ENCODE measurements around the gene HOXD4. TPM values are rescaled to one million over a fixed set of nuclear protein-coding genes. Genes with fewer than 3 reads are reported as not detected.

HOXD4 gene
- total and polyA plus RNA-seq, 9 donors = 6.2 to 16.5 (median 11.6) TPM

DNA sequence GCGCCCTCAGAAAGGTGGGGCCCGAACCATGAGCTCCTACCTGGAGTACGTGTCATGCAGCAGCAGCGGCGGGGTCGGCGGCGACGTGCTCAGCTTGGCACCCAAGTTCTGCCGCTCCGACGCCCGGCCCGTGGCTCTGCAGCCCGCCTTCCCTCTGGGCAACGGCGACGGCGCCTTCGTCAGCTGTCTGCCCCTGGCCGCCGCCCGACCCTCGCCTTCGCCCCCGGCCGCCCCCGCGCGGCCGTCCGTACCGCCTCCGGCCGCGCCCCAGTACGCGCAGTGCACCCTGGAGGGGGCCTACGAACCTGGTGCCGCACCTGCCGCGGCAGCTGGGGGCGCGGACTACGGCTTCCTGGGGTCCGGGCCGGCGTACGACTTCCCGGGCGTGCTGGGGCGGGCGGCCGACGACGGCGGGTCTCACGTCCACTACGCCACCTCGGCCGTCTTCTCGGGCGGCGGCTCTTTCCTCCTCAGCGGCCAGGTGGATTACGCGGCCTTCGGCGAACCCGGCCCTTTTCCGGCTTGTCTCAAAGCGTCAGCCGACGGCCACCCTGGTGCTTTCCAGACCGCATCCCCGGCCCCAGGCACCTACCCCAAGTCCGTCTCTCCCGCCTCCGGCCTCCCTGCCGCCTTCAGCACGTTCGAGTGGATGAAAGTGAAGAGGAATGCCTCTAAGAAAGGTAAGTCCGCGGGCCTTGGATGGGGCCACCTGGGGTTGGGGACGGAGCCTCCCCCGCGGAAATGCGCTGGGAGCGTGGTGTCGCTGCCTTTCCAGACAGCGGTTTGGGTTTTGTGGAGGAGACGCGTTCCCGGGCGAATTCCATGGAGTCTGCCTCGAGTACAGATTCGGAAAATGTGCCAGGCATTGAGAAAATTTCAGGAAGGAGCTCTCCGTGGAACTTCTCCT is 37.7 kb downstream of the HOXD4 start:
- peak in 3 of 5 donors; percentile 23 to 47 (median 31) for DNase-seq
- Histone ChIP-seq H3K4me3 (peak overlapping the region; percentile 71), H3K27me3 (no peaks in the 10 kb centered on the region), H3K9me3 (no peaks in the 10 kb centered on the region), H3K36me3 (no peaks in the 10 kb centered on the region), H3K27ac (no peak overlapping the region), H3K4me1 (ENCODE audit: insufficient read depth) (peaks cover 2% of the 10 kb centered on the region)
- intact Hi-C loops (cut with DNase I) = no loop called here
- 1% methylated on average over 78 to 98 of the region's 98 CpGs for WGBS, 3 donors
- no peak for TF ChIP-seq POLR2A (IDR thresholded peaks at IDR 0.05)
- no peak for TF ChIP-seq EP300 (IDR thresholded peaks at IDR 0.05)

DNA sequence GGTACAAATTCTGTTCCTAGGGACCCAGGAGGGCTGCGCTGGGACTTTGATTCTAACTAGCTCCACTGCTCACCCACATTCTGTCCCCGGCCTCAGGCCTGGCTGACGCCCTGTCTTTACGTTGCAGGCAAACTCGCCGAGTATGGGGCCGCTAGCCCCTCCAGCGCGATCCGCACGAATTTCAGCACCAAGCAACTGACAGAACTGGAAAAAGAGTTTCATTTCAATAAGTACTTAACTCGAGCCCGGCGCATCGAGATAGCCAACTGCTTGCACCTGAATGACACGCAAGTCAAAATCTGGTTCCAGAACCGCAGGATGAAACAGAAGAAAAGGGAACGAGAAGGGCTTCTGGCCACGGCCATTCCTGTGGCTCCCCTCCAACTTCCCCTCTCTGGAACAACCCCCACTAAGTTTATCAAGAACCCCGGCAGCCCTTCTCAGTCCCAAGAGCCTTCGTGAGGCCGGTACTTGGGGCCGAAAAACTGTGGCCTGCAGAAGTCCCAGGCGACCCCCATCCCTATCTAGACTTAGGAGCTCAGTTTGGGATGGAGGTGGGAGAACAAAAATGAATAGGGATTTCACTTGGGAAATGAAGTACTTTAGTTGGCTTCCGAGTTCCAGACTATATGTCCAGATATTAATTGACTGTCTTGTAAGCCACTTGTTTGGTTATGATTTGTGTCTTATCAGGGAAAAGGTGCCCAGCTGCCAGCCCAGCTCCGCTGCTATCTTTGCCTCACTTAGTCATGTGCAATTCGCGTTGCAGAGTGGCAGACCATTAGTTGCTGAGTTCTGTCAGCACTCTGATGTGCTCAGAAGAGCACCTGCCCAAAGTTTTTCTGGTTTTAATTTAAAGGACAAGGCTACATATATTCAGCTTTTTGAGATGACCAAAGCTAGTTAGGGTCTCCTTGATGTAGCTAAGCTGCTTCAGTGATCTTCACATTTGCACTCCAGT is 38.6 kb downstream of the HOXD4 start:
- Histone ChIP-seq H3K36me3 (no peaks in the 10 kb centered on the region), H3K27me3 (no peaks in the 10 kb centered on the region), H3K4me3 (peak overlapping the region; percentile 71), H3K9me3 (no peaks in the 10 kb centered on the region), H3K4me1 (ENCODE audit: insufficient read depth) (peaks cover 2% of the 10 kb centered on the region), H3K27ac (no peak overlapping the region)
- intact Hi-C loops (cut with DNase I) = no loop called here
- no peak for DNase-seq
- TF ChIP-seq EP300 (IDR thresholded peaks at IDR 0.05) = no peak
- TF ChIP-seq, protein P1, sequence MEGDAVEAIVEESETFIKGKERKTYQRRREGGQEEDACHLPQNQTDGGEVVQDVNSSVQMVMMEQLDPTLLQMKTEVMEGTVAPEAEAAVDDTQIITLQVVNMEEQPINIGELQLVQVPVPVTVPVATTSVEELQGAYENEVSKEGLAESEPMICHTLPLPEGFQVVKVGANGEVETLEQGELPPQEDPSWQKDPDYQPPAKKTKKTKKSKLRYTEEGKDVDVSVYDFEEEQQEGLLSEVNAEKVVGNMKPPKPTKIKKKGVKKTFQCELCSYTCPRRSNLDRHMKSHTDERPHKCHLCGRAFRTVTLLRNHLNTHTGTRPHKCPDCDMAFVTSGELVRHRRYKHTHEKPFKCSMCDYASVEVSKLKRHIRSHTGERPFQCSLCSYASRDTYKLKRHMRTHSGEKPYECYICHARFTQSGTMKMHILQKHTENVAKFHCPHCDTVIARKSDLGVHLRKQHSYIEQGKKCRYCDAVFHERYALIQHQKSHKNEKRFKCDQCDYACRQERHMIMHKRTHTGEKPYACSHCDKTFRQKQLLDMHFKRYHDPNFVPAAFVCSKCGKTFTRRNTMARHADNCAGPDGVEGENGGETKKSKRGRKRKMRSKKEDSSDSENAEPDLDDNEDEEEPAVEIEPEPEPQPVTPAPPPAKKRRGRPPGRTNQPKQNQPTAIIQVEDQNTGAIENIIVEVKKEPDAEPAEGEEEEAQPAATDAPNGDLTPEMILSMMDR (IDR thresholded peaks at IDR 0.05) = no peak
- no peak for TF ChIP-seq POLR2A (IDR thresholded peaks at IDR 0.05)
- WGBS, 3 donors = 36 to 41% (median 38%) methylated on average over 28 of the region's 28 CpGs

DNA sequence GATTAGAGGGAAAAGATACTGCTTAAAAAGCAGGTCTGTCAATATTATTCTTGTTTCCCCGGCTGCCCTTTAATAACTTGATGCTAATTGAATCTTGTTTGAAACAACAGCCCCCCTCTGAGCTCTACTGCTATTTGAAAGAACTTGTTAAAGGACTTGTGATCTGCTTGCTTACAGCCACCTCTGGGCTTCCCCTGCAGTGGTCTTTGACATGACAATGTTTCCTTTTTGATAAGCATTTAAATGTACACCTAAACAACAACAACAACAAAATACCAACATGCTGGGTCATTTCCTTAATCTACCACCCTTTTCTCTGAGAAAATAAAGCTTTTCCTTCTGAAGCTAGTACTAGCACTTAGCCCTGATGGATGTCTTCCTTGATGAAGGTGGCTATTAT is 41.0 kb downstream of the HOXD4 start:
- WGBS, 3 donors = 78 to 90% (median 80%) methylated on average over 1 of the region's 1 CpG
- H3K27me3 ChIP-seq = no peaks in the 10 kb centered on the region

DNA sequence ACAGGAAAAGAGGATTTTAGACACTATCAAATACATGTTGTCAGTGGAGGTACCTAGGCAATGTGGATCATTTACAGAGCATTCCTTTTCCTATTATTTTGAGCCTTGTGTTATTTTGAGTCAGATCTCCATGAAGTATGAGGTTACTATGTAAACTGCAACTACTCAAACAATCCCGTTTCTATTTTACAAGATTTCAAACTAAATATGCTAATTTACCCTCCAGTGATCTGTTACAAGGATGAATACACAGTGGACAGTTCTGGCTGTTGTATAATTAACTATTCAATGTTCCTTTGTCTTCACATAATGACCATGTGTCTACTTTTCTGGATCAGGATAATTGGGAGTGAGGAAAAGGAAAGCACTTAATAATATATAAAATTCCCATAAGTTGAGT is 41.7 kb downstream of the HOXD4 start:
- WGBS, 3 donors = 45 to 50% (median 46%) methylated on average over 1 of the region's 1 CpG
- Histone ChIP-seq H3K27me3 (no peaks in the 10 kb centered on the region), H3K4me1 (ENCODE audit: insufficient read depth) (peaks cover 2% of the 10 kb centered on the region), H3K9me3 (no peaks in the 10 kb centered on the region), H3K27ac (no peak overlapping the region), H3K36me3 (no peaks in the 10 kb centered on the region), H3K4me3 (no peak overlapping the region)
- intact Hi-C loops (cut with DNase I) = no loop called here
- TF ChIP-seq, protein P1 (IDR thresholded peaks at IDR 0.05) = no peak
- TF ChIP-seq POLR2A (IDR thresholded peaks at IDR 0.05) (no peak), EP300 (IDR thresholded peaks at IDR 0.05) (no peak)
- DNase-seq = no peak

More for the DNA sequence above, 41.0 kb downstream of the HOXD4 start:
- no peak overlapping the region for H3K4me3 ChIP-seq
- no peaks in the 10 kb centered on the region for H3K36me3 ChIP-seq
- H3K9me3 ChIP-seq = no peaks in the 10 kb centered on the region
- no peak for DNase-seq
- peaks cover 2% of the 10 kb centered on the region for H3K4me1 ChIP-seq (ENCODE audit: insufficient read depth)
- H3K27ac ChIP-seq = no peak overlapping the region
- intact Hi-C loops (cut with DNase I) = no loop called here
- TF ChIP-seq EP300 (IDR thresholded peaks at IDR 0.05) (no peak), POLR2A (IDR thresholded peaks at IDR 0.05) (no peak)
- TF ChIP-seq, protein P1 (IDR thresholded peaks at IDR 0.05) = no peak
